HG02885 (cell line): ENCODE results near the gene AP1S1.

Source experiments
- ATAC-seq: cut with Tn5 transposase; IDR thresholded peaks from one replicate; pipeline ENCODE4 v1.9.1; 2021; ENCODE audit warnings: mild to moderate bottlenecking; ENCODE audit not compliant: unreplicated experiment, poor library complexity

AP1S1 gene

DNA sequence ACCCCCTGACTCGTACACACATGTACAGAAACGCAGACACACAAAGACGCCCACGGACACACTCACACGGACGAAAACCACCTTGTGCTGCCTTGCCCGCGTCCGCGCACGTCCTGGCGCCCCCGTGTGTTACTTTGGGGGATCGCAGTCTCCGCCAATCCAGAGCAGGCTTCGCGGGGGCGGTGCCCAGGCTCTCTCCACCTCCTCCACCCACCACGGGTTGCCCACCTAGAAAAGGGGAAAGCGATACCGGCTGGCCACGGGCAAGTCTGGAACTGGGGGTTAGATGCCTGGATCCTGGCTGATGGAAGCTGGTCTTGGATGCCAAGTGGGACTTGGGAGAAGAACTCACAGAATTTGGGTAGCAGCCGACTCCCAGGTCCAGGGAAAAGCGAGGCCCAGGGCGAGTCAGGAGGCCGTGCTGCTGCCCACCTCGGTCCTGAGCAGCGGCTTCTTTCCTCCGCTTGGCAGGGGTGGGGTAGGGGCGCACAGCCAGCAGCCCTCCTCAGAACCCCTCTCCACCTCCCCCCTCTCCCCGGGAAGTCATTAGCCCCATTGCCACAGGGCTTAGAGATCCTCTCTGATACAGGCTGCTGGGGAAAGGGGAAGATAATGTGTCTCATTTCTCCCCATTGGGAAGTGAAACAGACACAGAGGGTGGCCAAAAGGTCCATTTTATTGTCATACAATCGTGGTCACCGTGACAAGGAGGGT lies 15.7 kb downstream of the AP1S1 start:
- no peak for ATAC-seq

DNA sequence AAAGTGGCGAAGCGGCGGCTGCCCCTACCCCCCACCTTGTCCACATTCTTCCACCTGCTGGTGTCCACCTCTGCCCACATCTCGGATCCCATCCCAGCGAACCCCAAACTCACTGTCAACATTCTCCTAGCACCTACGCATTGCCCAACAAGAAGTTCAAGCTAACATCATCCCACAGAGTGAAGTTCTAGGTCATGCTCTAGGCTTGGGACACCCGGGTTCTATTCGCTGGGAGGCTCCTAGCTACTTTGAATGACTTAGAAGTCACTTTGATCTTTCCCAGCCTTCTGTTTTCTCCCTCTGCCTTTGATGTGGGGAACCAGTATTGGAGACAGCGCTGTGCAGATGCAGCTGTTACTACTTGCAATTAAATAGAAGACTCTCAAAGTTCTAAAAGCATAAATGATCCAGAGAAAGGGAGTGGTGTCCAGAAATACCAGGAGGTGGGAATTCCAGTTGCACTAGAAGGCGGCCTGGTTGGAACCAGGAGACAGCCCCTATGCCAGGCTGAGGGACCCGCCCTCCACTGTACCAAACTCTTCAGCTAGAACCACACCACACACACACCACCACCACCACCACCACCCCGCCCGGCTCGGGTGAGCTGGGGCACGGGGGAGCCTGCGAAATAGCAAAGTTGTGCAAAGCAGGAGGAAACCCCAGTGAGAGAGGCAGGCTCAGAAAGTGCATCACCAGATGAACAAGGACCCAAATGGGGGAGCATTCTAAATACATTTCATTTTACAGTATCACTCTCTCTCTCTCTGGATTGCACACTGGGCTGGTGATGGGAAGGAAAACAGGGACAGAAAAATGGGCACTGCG lies 16.6 kb downstream of the AP1S1 start:
- no peak for ATAC-seq

DNA sequence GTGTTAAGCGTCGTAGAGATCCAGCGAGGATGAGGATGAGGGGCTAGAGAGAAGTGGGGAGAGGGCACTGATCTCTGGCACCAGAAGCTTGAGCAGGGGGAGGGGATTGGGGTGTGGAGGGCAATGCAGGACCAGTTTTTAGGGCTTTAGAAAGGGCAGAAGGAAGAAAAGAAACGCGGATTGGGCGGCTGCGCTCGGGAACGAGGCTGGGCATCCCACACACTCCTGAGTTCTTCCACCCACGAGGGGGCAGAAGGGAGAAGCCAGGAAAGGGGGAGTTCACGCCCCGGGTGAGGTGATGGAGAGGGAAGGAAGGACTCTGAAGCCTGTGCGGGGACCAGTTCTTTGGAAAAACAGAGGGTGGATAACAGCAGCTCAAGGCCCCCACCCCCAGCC lies 17.2 kb downstream of the AP1S1 start:
- no peak for ATAC-seq

DNA sequence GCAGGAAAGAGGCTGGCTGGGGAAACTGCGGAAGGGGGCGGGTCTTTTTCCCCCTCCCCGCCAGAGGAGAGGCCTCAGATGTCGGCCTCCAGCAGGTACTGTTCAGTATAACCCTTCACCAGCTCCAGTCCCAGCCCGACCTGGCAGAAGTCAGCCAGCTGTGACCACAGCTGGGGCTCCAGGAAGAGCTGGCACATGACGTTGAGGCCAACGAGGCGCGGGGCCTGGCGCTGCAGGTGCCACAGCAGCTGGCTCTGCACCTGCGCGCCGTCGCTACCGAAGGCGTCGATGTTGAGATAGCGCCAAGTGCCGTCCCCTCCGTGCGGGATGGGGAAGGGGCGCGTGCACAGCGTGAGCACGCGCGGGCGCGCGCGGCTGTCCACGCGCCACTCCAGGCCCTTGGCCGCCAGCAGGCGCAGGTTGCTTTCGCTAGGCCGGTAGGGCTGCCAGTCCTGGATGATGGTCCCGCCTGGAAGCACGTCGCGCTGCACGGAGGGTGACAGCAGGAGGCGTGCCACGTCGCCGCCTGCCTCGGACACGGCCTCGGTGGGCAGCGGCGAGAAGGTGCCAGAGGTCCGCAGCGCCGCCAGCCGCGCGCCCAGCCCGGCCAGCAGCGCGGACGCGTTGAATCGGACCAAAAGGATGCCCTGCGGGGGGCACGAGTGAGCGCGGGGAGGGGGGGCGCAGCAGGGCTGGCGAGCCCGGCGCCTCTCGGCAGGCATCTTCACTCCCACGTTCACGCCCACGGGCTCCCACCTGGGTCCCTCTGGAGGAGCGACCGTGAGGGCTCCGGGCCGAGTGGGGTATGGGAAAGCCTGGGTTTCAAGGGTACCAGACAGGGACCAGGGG lies 18.0 kb downstream of the AP1S1 start:
- ATAC-seq = no peak

DNA sequence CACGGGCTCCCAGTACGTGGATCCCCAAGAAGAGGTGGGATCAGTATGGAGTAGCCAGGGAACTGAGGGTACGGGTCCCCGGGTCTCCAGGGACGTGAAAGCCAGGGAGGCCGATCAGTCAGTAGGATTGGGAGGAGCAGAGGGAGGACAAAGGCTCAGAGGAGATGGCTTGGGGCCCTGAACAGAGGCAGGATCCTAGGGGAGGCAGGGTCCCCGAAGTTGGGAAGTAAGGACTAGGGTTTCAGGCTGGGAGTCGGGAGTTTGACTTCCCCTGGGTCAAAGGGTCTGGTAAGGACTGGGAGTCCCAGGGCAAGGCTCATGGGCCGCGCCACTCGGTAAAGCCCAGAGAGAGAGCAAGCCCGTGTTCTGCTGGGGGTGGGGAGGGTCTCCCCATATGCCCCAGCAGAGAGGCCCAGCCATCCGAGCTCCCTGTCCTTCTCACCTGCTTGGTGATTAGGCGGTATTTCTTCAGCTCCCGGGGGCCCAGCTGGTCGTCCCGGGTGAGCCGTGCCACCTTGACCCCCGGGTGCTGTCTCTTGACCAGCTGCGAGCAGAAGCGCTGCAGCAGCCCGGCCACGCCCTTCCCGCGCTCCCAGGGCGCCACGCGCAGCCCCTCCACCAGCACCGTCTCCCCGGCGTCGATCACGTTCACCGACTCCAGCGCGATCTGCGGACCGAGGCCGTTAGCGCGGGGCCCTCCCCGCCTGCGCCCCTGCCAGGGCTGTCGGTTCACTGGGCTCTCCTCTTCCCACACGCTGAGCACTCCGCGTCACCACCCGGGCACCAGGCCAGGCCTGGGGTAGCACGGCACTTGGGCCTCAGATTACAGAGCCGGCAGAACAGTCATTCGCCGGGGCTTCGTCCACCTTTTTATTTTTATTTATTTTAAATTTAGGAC lies 18.8 kb downstream of the AP1S1 start:
- ATAC-seq = no peak

DNA sequence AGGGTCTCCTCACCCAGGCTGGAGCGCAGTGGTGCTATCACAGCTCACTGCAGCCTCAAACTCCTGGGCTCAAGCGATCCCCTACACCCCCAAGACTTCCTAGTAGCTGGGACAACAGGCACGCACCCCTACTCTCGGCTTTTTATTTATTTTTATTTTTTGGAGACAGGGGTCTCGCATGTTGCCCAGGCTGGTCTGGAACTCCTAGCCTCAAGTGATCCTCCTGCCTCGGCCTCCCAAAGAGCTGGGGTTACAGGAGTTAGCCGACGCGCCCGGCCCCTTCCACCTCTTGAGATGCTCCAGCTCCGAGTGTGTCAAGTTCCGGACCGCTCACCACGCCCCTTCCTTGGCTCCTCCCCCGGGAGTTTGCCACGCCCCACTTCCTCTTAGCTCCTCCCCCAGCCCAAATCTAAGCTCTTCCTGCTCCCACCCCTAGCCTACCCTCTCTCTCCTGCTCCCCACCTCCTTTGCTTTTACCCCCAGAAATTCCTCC lies 19.5 kb downstream of the AP1S1 start:
- ATAC-seq = no peak

DNA sequence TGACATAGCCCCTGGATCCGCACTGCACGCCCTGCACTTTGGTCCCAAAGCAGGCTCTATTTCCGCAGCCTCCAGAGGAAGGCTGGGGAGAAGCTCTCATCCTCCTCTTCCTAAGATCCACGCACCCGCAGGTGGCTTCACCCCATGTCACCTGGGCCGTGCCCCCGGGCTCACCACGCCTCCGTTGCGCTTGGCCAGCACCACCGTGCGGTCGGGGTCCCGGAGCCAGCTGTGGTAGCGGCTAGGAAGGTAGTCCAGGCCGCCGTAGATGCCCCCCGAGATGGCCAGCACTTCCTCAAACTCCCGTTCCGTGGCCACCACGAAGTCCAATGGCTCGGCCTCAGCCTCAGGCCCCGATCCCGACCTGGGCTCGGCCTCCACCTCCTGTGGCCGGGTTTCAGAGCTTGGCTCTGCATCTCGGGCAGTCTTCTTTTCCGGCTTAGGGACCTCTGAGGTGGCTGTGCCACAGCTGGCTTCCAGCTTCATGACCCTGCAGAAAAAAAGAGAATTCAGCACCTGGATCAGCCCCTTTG lies 20.1 kb downstream of the AP1S1 start:
- no peak for ATAC-seq

DNA sequence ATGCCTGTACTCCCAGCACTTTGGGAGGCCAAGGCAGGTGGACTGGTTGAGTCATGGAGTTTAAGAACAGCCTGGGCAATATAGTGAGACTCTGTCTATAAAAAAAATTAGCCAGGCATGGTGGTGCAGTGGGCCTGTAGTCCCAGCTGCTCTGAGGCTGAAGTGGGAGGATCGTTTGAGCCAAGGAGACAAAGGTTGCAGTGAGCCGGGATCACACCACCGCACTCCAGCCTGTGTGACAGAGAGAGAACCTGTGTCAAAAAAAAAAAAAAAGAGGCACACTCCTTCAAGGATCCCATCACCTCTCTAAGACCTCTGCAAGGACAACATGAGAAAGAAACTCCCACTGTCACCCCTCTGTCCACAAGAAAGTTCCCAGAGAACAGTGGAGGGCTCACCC lies 21.4 kb downstream of the AP1S1 start:
- no peak for ATAC-seq

DNA sequence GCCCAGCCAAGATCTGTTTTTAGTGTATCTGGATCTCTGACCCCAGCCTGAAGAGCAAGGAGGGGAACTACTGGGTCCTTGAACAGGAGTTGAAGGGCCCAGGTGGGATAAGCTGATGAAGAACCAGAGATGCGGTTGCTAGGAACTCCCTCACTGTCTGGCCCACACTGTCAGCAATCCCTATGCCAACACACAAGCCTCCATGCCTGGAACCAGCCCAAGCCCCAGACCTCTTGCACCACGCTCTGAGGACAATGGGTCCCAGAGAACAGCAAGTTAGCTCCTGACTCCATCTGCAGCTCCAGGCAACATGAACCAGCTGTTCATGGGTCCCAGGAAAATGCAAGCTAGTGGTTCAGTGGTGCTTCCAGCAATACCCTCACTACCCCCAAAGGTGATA lies 23.4 kb downstream of the AP1S1 start:
- ATAC-seq = no peak

DNA sequence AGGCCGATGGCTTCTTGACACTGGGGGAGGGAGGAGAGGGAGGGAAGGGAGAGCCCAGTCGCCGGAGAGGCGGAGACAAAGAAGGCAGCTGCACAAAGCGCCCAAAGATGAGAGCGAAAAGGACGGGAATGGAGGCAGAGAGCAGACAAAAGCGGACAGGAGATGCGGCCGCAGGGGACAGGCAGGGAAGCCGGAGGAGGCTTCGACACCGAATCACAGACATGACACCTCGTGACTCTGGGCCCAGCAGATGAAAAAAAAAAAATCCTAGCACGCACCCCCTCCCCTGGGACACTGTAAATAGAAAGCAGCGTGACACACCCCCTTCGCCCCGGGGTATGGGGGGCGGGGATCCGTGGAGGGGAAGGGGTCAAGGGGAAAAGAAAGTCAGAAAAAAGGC lies 24.8 kb downstream of the AP1S1 start:
- no peak for ATAC-seq

DNA sequence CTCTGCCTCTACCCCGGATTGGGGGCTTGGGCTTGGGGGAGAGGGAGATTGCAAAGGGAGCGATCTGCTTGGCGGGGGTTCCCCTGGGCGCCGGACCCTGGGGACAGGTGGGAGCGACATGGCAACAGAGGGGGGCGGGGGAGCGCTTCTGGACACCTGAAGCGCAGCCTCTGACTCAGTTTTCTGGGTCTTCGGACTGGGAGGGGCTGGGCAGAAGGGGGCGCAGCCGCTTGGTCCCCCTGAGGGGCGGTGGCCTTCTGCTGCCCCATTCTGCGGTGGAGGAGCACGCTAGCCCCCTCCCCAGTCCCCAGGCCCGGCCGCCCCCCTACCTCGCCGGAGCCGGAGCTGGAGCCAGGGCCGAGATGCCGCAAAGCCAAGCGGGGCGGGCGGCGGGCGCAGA lies 25.4 kb downstream of the AP1S1 start:
- ATAC-seq = no peak

DNA sequence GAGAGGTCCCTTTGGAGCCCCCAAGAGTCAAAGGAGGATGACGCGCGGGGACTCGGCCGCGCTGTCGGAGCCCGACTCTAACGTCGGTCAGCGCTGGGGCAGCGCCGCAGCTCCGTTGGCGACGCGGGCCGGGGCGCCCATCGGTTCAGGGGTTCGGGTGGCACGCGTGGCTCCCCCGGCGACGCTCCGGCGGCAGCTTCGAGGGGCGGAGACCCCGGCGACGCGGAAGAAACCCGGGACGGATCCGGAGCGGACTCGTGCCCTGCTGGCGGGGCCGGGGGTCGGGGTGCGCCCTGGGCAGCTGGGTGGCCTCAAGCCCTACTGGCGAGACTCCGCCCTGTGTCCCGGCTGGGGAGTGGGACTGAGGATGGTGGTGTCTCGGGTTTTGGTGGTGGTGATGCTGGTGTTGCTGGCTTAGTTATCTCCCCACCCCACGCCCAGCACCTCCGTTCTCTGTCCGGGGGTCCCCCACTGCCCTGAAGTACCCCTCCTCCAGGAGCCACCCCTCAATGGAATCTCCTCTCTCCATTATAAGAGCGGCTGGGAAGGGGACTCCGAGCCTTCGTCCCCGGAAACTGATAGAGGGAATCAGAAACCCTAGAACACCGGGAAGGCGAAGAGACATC lies 26.0 kb downstream of the AP1S1 start, which contains the start of gene NAT16:
Gene NAT16, minus strand, starts transcription at position 164 of the 626 bp plus-strand sequence. CDS start 5,486 bp downstream, outside the sequence.
- ATAC-seq = no peak

DNA sequence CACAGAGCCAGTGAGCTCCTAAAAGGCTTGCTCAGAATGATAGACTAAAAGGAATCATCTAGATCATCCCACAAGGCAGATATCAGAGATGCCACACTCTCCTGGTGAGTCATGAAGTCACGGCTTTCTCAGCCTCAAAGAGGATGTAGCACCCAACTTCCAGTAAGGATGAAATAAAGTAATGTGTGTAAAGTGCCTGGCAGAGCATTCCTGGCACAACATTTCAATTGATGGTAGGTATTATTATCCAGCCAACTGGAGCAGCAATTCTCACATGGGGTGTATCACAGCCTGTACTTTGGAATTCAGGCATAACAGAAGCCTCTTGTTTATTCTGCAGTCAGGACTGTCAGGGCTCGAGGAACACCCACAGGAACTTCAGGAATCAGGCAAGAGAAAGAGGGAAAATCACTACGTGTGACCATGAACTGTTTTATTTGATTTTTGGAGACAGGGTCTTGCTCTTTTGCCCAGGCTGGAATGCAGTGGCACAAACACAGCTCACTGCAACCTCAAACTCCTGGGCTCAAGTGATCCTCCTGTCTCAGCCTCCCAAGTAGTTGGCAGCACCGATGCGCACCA lies 31.1 kb downstream of the AP1S1 start:
- no peak for ATAC-seq

DNA sequence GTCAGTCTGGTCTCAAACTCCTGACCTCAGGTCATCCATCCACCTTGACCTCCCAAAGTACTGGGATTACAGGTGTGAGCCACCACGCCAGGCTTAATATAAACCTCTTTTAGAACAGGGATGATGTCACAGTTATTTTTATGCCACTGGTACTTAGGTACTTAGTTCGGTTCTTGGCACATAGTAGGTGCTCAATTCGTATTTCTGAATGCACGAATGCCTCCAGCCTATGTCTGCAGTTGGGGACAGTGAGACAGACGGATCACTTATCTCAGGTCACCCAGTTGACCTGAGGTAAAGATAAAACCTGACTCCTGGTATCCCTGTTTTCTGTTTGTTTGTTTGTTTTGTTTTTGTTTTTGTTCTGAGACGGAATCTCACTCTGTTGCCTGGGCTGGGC lies 31.9 kb downstream of the AP1S1 start:
- no peak for ATAC-seq

DNA sequence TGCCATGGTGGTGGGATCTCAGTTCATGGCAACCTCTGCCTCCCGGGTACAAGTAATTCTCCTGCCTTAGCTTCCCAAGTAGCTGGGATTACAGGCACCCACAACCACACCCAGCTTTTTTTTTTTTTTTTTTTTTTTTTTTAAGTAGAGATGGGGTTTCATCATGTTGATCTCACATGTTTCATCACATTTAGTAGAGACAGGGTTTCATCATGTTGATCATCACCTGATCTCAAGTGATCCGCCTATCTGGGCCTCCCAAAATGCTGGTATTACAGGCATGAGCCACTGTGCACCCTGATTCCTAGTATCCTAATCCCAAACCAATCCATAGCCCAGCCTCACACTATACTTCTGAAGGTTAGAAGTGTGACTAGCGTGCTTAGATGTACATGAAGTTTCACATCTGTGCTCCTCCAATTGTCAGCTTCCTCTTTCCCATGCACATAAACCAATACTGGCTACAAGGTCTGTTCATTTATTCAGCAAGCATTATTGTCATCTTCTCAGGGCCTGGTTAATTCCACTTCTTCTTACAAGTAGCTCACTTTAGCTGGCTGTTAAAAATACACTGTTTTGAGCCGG lies 32.7 kb downstream of the AP1S1 start:
- no peak for ATAC-seq

DNA sequence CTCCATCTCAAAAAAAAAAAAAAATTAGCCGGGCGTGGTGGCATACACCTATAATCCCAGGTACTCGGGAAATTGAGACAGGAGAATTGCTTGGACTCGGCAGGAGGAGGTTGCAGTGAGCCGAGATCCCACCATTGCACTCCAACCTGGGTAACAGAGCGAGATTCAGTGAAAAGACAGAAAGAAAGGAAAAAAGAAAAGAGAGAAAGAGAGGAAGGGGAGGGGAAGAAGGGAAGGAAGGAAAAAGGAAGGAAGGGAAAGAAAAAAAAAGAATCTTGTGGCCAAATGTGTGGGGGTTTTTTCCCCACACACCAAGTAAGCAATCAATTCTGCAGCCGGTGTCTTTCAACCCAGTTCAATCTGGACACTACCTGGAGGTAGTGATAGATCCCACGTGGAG lies 34.8 kb downstream of the AP1S1 start:
- no peak for ATAC-seq

DNA sequence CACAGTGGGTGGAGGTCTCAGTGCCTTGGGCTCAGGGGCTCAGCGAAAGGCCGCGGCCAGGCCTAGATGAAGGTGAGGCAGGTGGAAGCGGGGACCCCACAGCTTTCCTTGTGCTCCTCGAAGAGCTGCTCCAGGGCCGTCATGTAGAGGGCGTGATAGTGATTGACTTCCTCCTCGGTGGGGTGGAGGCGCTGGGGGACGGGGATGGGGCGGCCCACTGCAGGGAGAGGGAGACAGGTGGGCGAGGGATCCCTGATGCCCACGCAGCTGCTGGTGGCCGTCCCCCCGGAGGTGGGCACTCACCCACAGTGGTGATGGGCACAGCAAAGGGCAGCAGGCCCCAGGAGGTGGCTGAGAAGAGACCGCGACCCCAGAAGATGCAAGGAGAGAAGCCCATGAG lies 41.6 kb downstream of the AP1S1 start:
- no peak for ATAC-seq

DNA sequence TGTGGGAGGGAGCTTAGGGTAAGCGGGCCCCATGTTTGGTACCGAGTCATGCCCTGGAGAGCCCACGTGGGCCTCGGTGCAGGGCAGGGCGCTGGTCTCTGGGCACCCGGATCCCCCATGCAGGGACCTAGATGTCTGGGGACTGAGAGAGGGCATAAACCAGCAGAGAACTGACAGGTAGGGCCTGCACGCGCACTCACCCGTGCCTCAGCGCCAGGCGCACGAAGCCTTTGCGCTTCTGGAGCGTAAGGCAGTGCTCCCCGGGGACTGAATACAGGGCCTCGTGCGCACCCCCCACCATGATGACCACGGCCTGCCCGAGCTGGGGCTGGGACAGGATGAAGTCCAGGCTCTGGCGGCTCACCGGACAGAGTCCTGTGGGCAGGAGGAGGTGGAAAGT lies 43.7 kb downstream of the AP1S1 start:
- no peak for ATAC-seq
